Tibial nerve (tissue), 4 donors: Measurements from ENCODE around the gene ZSWIM3. TPM values are rescaled to one million over a fixed set of nuclear protein-coding genes. Genes with fewer than 3 reads are reported as not detected.

Experiments used
- DNase-seq, 2 donors: peaks; one replicate each; pipeline ENCODE4 v3.0.0-alpha.2; 2019; ENCODE audit warnings: low spot score in 2 of 2
- H3K27ac ChIP-seq, 4 donors: fragments of 200-600 bp; sonication (generic) in 3 of 4; one replicate each; pipeline ENCODE4 v1.5.1; 2017 to 2019; ENCODE audit warnings: mild to moderate bottlenecking in 1 of 4
- H3K27me3 ChIP-seq, 2 donors: fragments of 200-600 bp; sonication (generic) in 1 of 2; one replicate each; pipeline versions ENCODE4 v1.5.1 to v1.6.0; 2017 to 2019
- H3K36me3 ChIP-seq, 3 donors: fragments of 200-600 bp; sonication (generic); one replicate each; pipeline ENCODE4 v1.5.1; 2018 to 2019
- H3K4me1 ChIP-seq, 4 donors: fragments of 200-600 bp; sonication (generic) in 3 of 4; one replicate each; pipeline ENCODE4 v1.5.1; 2017 to 2019
- H3K4me3 ChIP-seq, 4 donors: fragments of 200-600 bp; sonication (generic) in 3 of 4; one replicate each; pipeline ENCODE4 v1.5.1; 2017 to 2019; ENCODE audit warnings: mild to moderate bottlenecking in 1 of 4, moderate library complexity in 1 of 4
- H3K9me3 ChIP-seq, 4 donors: fragments of 200-600 bp; sonication (generic) in 3 of 4; one replicate each; pipeline ENCODE4 v1.5.1; 2017 to 2019
- CTCF ChIP-seq, 5 experiments: fragments of 200-600 bp in 3 of 5; fragments of 450-650 bp in 2 of 5; sonication (generic) in 3 of 5; IDR thresholded peaks; one replicate each; pipeline ENCODE4 v1.5.1; 2016 to 2019; ENCODE audit warnings: antibody characterized with exemption in 5 of 5, mild to moderate bottlenecking in 3 of 5, moderate library complexity in 2 of 5
- EP300 ChIP-seq, 2 donors: sonication (generic); formaldehyde crosslinking; IDR thresholded peaks; one replicate each; pipeline ENCODE4 v1.6.1; 2017; ENCODE audit warnings: antibody characterized with exemption in 2 of 2, mild to moderate bottlenecking in 1 of 2
- POLR2A ChIP-seq, 2 donors: fragments of 450-650 bp; IDR thresholded peaks; one replicate each; pipeline ENCODE4 v1.6.1; 2017; ENCODE audit warnings: antibody characterized with exemption in 2 of 2, mild to moderate bottlenecking in 2 of 2, moderate library complexity in 2 of 2
- WGBS, 2 donors: methylation state at CpG; one replicate each; pipeline ENCODE4 v1.1.5; 2018; 5-methylcytosine and 5-hydroxymethylcytosine counted together
- total RNA-seq, 4 donors: library from RNA; depleted of rRNA; stranded (reverse); fragments of >200 nt; gene quantifications; one replicate each; pipeline ENCODE4 v1.1.0, GENCODE V29; 2016

Gene ZSWIM3
- total RNA-seq, 4 donors from 2014 or later: 3.1 to 6.3 (median 4.8) TPM

DNA sequence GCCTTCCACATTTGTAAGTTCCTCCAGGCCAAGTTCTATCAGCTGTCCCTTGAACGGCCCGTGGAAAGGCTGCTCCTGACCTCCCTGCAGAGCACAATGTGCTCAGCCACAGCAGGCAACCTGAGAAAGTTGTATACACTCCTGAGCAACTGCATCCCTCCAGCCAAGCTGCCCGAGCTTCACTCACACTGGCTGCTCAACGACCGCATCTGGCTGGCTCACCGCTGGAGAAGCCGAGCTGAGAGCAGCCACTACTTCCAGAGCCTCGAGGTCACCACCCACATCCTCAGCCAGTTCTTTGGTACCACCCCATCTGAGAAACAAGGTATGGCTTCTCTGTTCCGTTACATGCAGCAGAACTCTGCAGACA is 25.7 kb downstream of the ZSWIM3 start:
- no peak overlapping the region for H3K27ac ChIP-seq
- WGBS, 2 donors: 82 to 92% methylated on average over 9 of the region's 9 CpGs
- H3K4me3 ChIP-seq: no peak overlapping the region
- TF ChIP-seq EP300 (IDR thresholded peaks at IDR 0.05) (no peak), CTCF (IDR thresholded peaks at IDR 0.05) (no peak), POLR2A (IDR thresholded peaks at IDR 0.05) (no peak)
- no peak for DNase-seq
- peaks cover 0 to 56% (median 14%) of the 10 kb centered on the region in 4 donors for H3K4me1 ChIP-seq
- no peaks in the 10 kb centered on the region for H3K27me3 ChIP-seq
- peaks cover 0 to 71% (median 3%) of the 10 kb centered on the region in 3 donors for H3K36me3 ChIP-seq
- no peaks in the 10 kb centered on the region for H3K9me3 ChIP-seq

GRCh38 chr20:45886590-45887345 is 29.4 kb downstream of the ZSWIM3 start:
- Histone ChIP-seq H3K4me3 (no peak overlapping the region), H3K9me3 (no peaks in the 10 kb centered on the region), H3K27ac (no peak overlapping the region), H3K4me1 (peaks cover 0 to 56% (median 17%) of the 10 kb centered on the region in 4 donors), H3K27me3 (no peaks in the 10 kb centered on the region), H3K36me3 (peaks cover 0 to 62% (median 3%) of the 10 kb centered on the region in 3 donors)
- TF ChIP-seq POLR2A (IDR thresholded peaks at IDR 0.05) (no peak), CTCF (IDR thresholded peaks at IDR 0.05) (no peak), EP300 (IDR thresholded peaks at IDR 0.05) (no peak)
- no peak for DNase-seq
- WGBS, 2 donors: 80 to 93% methylated on average over 12 to 18 of the region's 19 CpGs

DNA sequence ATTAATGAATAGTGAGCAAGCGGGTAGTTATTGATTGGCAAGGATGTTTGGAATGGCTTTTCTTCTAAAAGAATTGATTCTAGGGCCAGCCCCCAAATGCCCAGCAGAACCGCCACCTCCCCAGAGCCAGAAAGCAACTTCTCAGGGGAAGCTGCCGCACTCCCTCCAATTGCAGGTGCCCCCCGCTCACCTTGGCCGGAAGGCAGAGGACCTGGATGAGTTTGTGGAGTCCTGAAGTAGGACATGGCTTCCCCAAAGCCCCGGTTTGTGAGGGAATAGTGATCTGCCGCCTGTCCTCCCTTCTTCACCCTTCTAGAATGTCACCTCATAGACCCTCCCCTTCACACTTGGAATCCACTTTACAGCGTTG is 29.9 kb downstream of the ZSWIM3 start, which contains the start of gene SPATA25:
SPATA25 (minus strand) TSS at position 277 of the 370 bp plus-strand sequence; CDS start at position 245, 32 bp downstream.
- H3K27ac ChIP-seq: no peak within 1 kb of the TSS
- H3K36me3 ChIP-seq: peaks cover 0 to 63% (median 3%) of the 10 kb centered on the region in 3 donors
- H3K27me3 ChIP-seq: no peaks in the 10 kb centered on the region
- H3K4me1 ChIP-seq: peaks cover 0 to 56% (median 20%) of the 10 kb centered on the region in 4 donors
- no peaks in the 10 kb centered on the region for H3K9me3 ChIP-seq
- DNase-seq: no peak
- H3K4me3 ChIP-seq: no peak within 1 kb of the TSS
- TF ChIP-seq POLR2A (IDR thresholded peaks at IDR 0.05) (no peak), CTCF (IDR thresholded peaks at IDR 0.05) (no peak)
- 90 to 93% methylated on average over 8 of the region's 8 CpGs for WGBS, 2 donors

GRCh38 chr20:45888681-45889080 is 31.3 kb downstream of the ZSWIM3 start:
- DNase-seq: no peak
- Histone ChIP-seq H3K4me1 (peaks cover 0 to 51% (median 24%) of the 10 kb centered on the region in 4 donors), H3K27ac (no peak overlapping the region), H3K27me3 (no peaks in the 10 kb centered on the region), H3K9me3 (no peaks in the 10 kb centered on the region), H3K36me3 (peaks cover 0 to 63% (median 3%) of the 10 kb centered on the region in 3 donors), H3K4me3 (no peak overlapping the region)
- 83 to 93% methylated on average over 2 to 3 of the region's 3 CpGs for WGBS, 2 donors
- no peak for TF ChIP-seq POLR2A (IDR thresholded peaks at IDR 0.05)
- TF ChIP-seq EP300 (IDR thresholded peaks at IDR 0.05): no peak
- no peak for TF ChIP-seq CTCF (IDR thresholded peaks at IDR 0.05)
